H1 (cell line): ENCODE results near the gene NFATC1. TPM values are rescaled to one million over a fixed set of nuclear protein-coding genes. Genes with fewer than 3 reads are reported as not detected.

Experiments used
- CTCF ChIA-PET: fragments of 300-600 bp; sonication (Branson Sonifier 250); formaldehyde crosslinking; loops from one replicate; lab custom pipeline; 2021; ENCODE audit not compliant: partially characterized antibody; lab: Charles Lee
- POLR2A ChIA-PET: fragments of 300-600 bp; sonication (Branson Sonifier 250); formaldehyde crosslinking; loops from one replicate; lab custom pipeline; 2021; ENCODE audit warnings: inconsistent platforms; ENCODE audit not compliant: partially characterized antibody; lab: Charles Lee
- DNase-seq, 2 experiments: peaks; one replicate each; pipeline versions ENCODE4 v3.0.0 to v3.0.0-alpha.2; 2010 to 2022; ENCODE audit warnings: low spot score in 2 of 2, low read depth in 1 of 2, mixed read lengths in 1 of 2
- FAIRE-seq: peaks from 2 replicates; lab custom pipeline; 2011; peaks lifted over from hg19 to GRCh38; lab: Jason Lieb, UNC
- H2AFZ ChIP-seq: 2 replicates; pipeline ENCODE4 v1.8.1; 2012; ENCODE audit warnings: low read length, inconsistent platforms
- H2AK5ac ChIP-seq: 2 replicates; pipeline ENCODE4 v1.6.1; 2013; ENCODE audit warnings: low read depth, low read length
- H2BK120ac ChIP-seq: replicated peaks from 2 replicates; pipeline ENCODE3; 2013; ENCODE audit warnings: low read depth, low read length, inconsistent platforms
- H2BK12ac ChIP-seq: 2 replicates; pipeline ENCODE4 v1.6.1; 2013; ENCODE audit warnings: low read depth, low read length
- H2BK15ac ChIP-seq: 2 replicates; pipeline ENCODE4 v1.6.1; 2013; ENCODE audit warnings: low read length
- H2BK20ac ChIP-seq: 2 replicates; pipeline ENCODE4 v1.6.1; 2013; ENCODE audit warnings: low read length
- H2BK5ac ChIP-seq: 2 replicates; pipeline ENCODE4 v1.6.1; 2013; ENCODE audit warnings: low read depth, low read length
- H3K14ac ChIP-seq: 2 replicates; pipeline ENCODE4 v1.6.1; 2013; ENCODE audit warnings: inconsistent platforms; ENCODE audit not compliant: insufficient read length
- H3K18ac ChIP-seq: 2 replicates; pipeline ENCODE4 v1.6.1; 2013; ENCODE audit warnings: low read length; ENCODE audit errors: extremely low read depth
- H3K23ac ChIP-seq: 2 replicates; pipeline ENCODE4 v1.6.1; 2013; ENCODE audit warnings: inconsistent platforms; ENCODE audit not compliant: insufficient read length
- H3K23me2 ChIP-seq: 2 replicates; pipeline ENCODE4 v1.6.1; 2013; ENCODE audit warnings: low read depth, low read length
- H3K27ac ChIP-seq: 2 replicates; pipeline ENCODE4 v1.6.1; 2011; ENCODE audit warnings: low read depth, low read length, inconsistent platforms
- H3K27me3 ChIP-seq, 4 experiments: replicated peaks in 1 of 4; 1 replicate in 1 of 4; 2 replicates in 3 of 4; pipeline versions ENCODE4 v1.6.1 to v1.8.1; 2011 to 2013; ENCODE audit warnings: low read length in 3 of 4, mild to moderate bottlenecking in 3 of 4, inconsistent platforms in 2 of 4, mixed read lengths in 2 of 4, moderate library complexity in 1 of 4; ENCODE audit not compliant: control insufficient read depth in 3 of 4, insufficient read depth in 3 of 4; ENCODE audit errors: extremely low read depth in 1 of 4
- H3K36me3 ChIP-seq, 4 experiments: 2 replicates each; pipeline versions ENCODE4 v1.6.1 to v1.8.1; 2011 to 2013; ENCODE audit warnings: mild to moderate bottlenecking in 4 of 4, low read length in 3 of 4, moderate library complexity in 2 of 4, control low read depth in 1 of 4, inconsistent platforms in 1 of 4; ENCODE audit not compliant: insufficient read depth in 4 of 4, control insufficient read depth in 2 of 4
- H3K4ac ChIP-seq: replicated peaks from 2 replicates; pipeline ENCODE3; 2013; ENCODE audit warnings: low read length, low read depth, mixed read lengths, inconsistent platforms; ENCODE audit not compliant: insufficient read length
- H3K4me1 ChIP-seq, 4 experiments: replicated peaks in 1 of 4; 1 replicate in 1 of 4; 2 replicates in 3 of 4; pipeline versions ENCODE4 v1.6.1 to v1.8.1; 2011 to 2013; ENCODE audit warnings: low read length in 3 of 4, inconsistent platforms in 2 of 4, mixed read lengths in 1 of 4; ENCODE audit not compliant: insufficient read depth in 4 of 4, control insufficient read depth in 3 of 4
- H3K4me2 ChIP-seq, 2 experiments: 2 replicates each; pipeline versions ENCODE4 v1.6.1 to v1.8.1; 2011 to 2013; ENCODE audit warnings: low read depth in 2 of 2, low read length in 2 of 2, control low read depth in 1 of 2, inconsistent platforms in 1 of 2, mild to moderate bottlenecking in 1 of 2; ENCODE audit not compliant: insufficient read depth in 1 of 2
- H3K4me3 ChIP-seq, 4 experiments: fragments of 200-600, 300-600 bp in 1 of 4; sonication (generic), shearing (Covaris generic), sonication (Bioruptor Twin) in 1 of 4; 2 replicates each; pipeline versions ENCODE4 v1.5.1 to v1.8.1; 2011 to 2016; ENCODE audit warnings: low read length in 4 of 4, low read depth in 3 of 4, control low read depth in 2 of 4, inconsistent platforms in 2 of 4, mild to moderate bottlenecking in 2 of 4, mixed read lengths in 1 of 4, moderate library complexity in 1 of 4; ENCODE audit not compliant: insufficient read depth in 2 of 4; ENCODE audit errors: extremely low read depth in 1 of 4
- H3K56ac ChIP-seq: replicated peaks from 2 replicates; pipeline ENCODE3; 2013; ENCODE audit warnings: low read depth, mild to moderate bottlenecking, mixed read lengths, low read length, inconsistent platforms; ENCODE audit not compliant: insufficient read length
- H3K79me1 ChIP-seq: 2 replicates; pipeline ENCODE4 v1.6.1; 2013; ENCODE audit warnings: low read depth, low read length, control low read depth
- H3K79me2 ChIP-seq, 2 experiments: 2 replicates each; pipeline versions ENCODE4 v1.6.1 to v1.8.1; 2012 to 2013; ENCODE audit warnings: low read length in 2 of 2, mild to moderate bottlenecking in 2 of 2, inconsistent platforms in 1 of 2; ENCODE audit not compliant: insufficient read depth in 2 of 2, control insufficient read depth in 1 of 2
- H3K9ac ChIP-seq, 4 experiments: replicated peaks in 1 of 4; 1 replicate in 1 of 4; 2 replicates in 3 of 4; pipeline versions ENCODE4 v1.6.1 to v1.8.1; 2011 to 2013; ENCODE audit warnings: low read depth in 3 of 4, low read length in 3 of 4, control low read depth in 2 of 4, mild to moderate bottlenecking in 2 of 4, moderate library complexity in 2 of 4, inconsistent platforms in 1 of 4; ENCODE audit errors: extremely low read depth in 1 of 4
- H3K9me3 ChIP-seq, 2 experiments: 2 replicates each; pipeline versions ENCODE4 v1.6.1 to v1.8.1; 2012 to 2013; ENCODE audit warnings: mild to moderate bottlenecking in 2 of 2, moderate library complexity in 2 of 2, control low read depth in 1 of 2, inconsistent platforms in 1 of 2, low read depth in 1 of 2, low read length in 1 of 2, mixed read lengths in 1 of 2; ENCODE audit not compliant: insufficient read depth in 2 of 2
- H4K20me1 ChIP-seq, 2 experiments: replicated peaks in 1 of 2; 2 replicates each; pipeline versions ENCODE3 to v1.8.1; 2011 to 2013; ENCODE audit warnings: inconsistent platforms in 2 of 2, low read length in 2 of 2, mild to moderate bottlenecking in 1 of 2; ENCODE audit not compliant: insufficient read depth in 2 of 2, control insufficient read depth in 1 of 2
- H4K5ac ChIP-seq: 2 replicates; pipeline ENCODE4 v1.6.1; 2013; ENCODE audit warnings: low read length, low read depth, mixed read lengths, inconsistent platforms; ENCODE audit not compliant: insufficient read length
- H4K8ac ChIP-seq: 2 replicates; pipeline ENCODE4 v1.8.0; 2013; ENCODE audit warnings: mild to moderate bottlenecking, moderate library complexity, low read length, inconsistent platforms; ENCODE audit not compliant: insufficient read depth; ENCODE audit errors: extremely low read depth
- H4K91ac ChIP-seq: replicated peaks from 2 replicates; pipeline ENCODE3; 2013; ENCODE audit warnings: low read length, mixed read lengths, inconsistent platforms; ENCODE audit not compliant: insufficient read length
- E2F6 ChIP-seq: IDR thresholded peaks from 2 replicates; pipeline ENCODE4 v1.6.1; 2012; ENCODE audit warnings: inconsistent platforms
- GABPA ChIP-seq: IDR thresholded peaks from 2 replicates; pipeline ENCODE4 v1.6.1; 2011; ENCODE audit warnings: mild to moderate bottlenecking, low read length, moderate library complexity, borderline replicate concordance; ENCODE audit not compliant: insufficient read depth
- JUN ChIP-seq: IDR thresholded peaks from 2 replicates; pipeline ENCODE4 v1.6.1; 2011; ENCODE audit warnings: low read depth, mild to moderate bottlenecking, improper control_type of control experiment, low read length
- KDM5A ChIP-seq: fragments of 200-600 bp; IDR thresholded peaks from 2 replicates; pipeline ENCODE4 v1.7.1; 2012; ENCODE audit warnings: mild to moderate bottlenecking, low read length, inconsistent platforms, mixed read lengths
- POLR2A ChIP-seq, 2 experiments: IDR thresholded peaks; 1 replicate in 1 of 2; 2 replicates in 1 of 2; pipeline ENCODE4 v1.6.1; 2011; ENCODE audit warnings: low read depth in 2 of 2, low read length in 2 of 2, mild to moderate bottlenecking in 2 of 2; ENCODE audit errors: control extremely low read depth in 1 of 2
- RAD21 ChIP-seq, 2 experiments: IDR thresholded peaks in 1 of 2; conservative IDR thresholded peaks in 1 of 2; 2 replicates each; pipeline ENCODE4 v1.6.1; 2011; ENCODE audit warnings: low read depth in 2 of 2, low read length in 2 of 2, improper control_type of control experiment in 1 of 2, inconsistent platforms in 1 of 2, mild to moderate bottlenecking in 1 of 2, moderate library complexity in 1 of 2
- RXRA ChIP-seq: IDR thresholded peaks from 2 replicates; pipeline ENCODE4 v1.6.1; 2011; ENCODE audit warnings: low read depth, mild to moderate bottlenecking, low read length, moderate library complexity; ENCODE audit not compliant: insufficient read depth
- SAP30 ChIP-seq: fragments of 300-600 bp; sonication (generic); IDR thresholded peaks from 2 replicates; pipeline ENCODE4 v1.7.1; 2012; ENCODE audit warnings: low read length, moderate library complexity, mild to moderate bottlenecking, inconsistent platforms; ENCODE audit not compliant: insufficient read depth, insufficient replicate concordance
- SIRT6 ChIP-seq: IDR thresholded peaks from one replicate; pipeline ENCODE4 v1.7.1; 2012; ENCODE audit warnings: low read length, inconsistent platforms
- SUZ12 ChIP-seq: fragments of 200-600 bp; sonication (generic); IDR thresholded peaks from 2 replicates; pipeline ENCODE4 v1.6.1; 2012; ENCODE audit warnings: mild to moderate bottlenecking, inconsistent platforms, low read length, moderate library complexity, mixed read lengths
- TBP ChIP-seq: IDR thresholded peaks from 2 replicates; pipeline ENCODE4 v1.6.1; 2011; ENCODE audit warnings: low read depth, low read length, improper control_type of control experiment
- TCF12 ChIP-seq: IDR thresholded peaks from 2 replicates; pipeline ENCODE4 v1.6.1; 2011; ENCODE audit warnings: low read depth, mild to moderate bottlenecking, low read length
- TEAD4 ChIP-seq: IDR thresholded peaks from 2 replicates; pipeline ENCODE4 v1.6.1; 2012; ENCODE audit warnings: low read depth, low read length, inconsistent platforms, mixed read lengths
- WGBS, 2 experiments: shearing (Covaris generic) in 1 of 2; methylation state at CpG; one replicate each; pipeline versions ENCODE4 v1.1.6 to v1.1.7; 2013 to 2015; ENCODE audit warnings: low lambda C conversion rate in 2 of 2, mixed read lengths in 2 of 2, inconsistent platforms in 1 of 2, low coverage in 1 of 2, missing lambda C conversion rate in 1 of 2; ENCODE audit not compliant: insufficient replicate concordance in 2 of 2, insufficient coverage in 1 of 2, insufficient read length in 1 of 2; ENCODE audit errors: extremely low coverage in 1 of 2, missing lambda C conversion rate in 1 of 2; 5-methylcytosine and 5-hydroxymethylcytosine counted together
- polyA plus RNA-seq, 7 experiments: library from polyadenylated mRNA; depleted of rRNA in 3 of 7; stranded (reverse) in 5 of 7; unstranded in 2 of 7; fragments of >200 nt in 5 of 7; fragments of 200-250 nt in 2 of 7; gene quantifications; 1 replicate in 5 of 7; 2 replicates in 1 of 7; 4 replicates in 1 of 7; pipeline versions ENCODE4 v1.2.1 to v1.2.3, GENCODE V29; 2011 to 2013; ENCODE audit warnings: missing spikeins in 2 of 7, mixed read lengths in 2 of 7
- total RNA-seq: library from RNA; stranded (reverse); fragmentation: NEBNext Ultra II Directional; extraction: Animal tissue kit (Norgen Biotek cat#: 25700); gene quantifications from 2 replicates; pipeline ENCODE4 v1.2.1, GENCODE V29; 2021

The NFATC1 gene
- total and polyA plus RNA-seq, 2 of the 8 experiments (the other 6 are each of a cell fraction or from before 2014, with no cell fraction given) = 2.0 to 6.6 TPM

DNA sequence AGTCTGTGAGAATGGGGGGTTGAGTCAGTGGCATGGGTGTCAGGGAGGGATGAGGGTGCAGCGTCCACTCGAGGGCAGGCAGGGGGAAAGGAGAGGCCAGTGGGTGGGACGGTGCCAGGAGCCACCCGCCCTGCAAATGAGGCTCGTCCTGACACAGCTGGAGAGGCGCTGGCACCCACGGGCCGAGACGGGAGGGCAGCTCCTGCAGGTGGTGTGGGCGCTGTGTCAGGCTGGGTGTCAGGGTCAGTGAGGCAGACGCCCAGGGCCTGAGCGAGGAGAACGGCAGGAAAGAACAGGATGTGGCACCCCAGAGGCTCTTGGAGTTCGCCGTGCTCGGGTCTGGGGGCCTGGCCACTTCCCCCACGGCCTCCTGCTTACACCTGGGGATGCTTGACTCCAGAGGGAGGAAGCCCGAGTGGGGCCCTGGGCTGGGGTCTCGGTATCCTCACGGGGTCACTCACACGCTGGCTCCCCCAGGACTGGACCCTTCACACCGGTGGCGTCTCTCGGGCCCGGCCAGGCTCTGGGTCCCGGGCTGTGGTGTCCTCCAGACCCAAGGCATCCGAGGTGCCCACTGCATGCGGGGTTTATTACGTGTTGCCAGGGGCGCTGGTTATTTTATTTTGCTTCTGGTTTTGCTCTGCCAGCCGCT is 153.4 kb downstream of the NFATC1 start:
- Histone ChIP-seq H3K14ac (no peak overlapping the region), H2AFZ (no peak overlapping the region), H2BK120ac (no peak overlapping the region), H3K27me3 (no peaks in the 10 kb centered on the region; a peak in 1 of 7 replicates), H3K27ac (no peak overlapping the region), H3K18ac (no peak overlapping the region), H4K8ac (no peak overlapping the region), H4K5ac (no peak overlapping the region), H2AK5ac (no peak overlapping the region), H4K20me1 (no peaks in the 10 kb centered on the region), H2BK12ac (no peak overlapping the region), H3K79me2 (no peaks in the 10 kb centered on the region), H3K79me1 (no peaks in the 10 kb centered on the region), H3K4me3 (no peak overlapping the region), H3K4me1 (no peaks in the 10 kb centered on the region), H4K91ac (no peak overlapping the region), H3K9ac (no peak overlapping the region), H2BK15ac (no peak overlapping the region), H3K36me3 (no peaks in the 10 kb centered on the region), H3K23ac (no peak overlapping the region), H3K4ac (no peak overlapping the region), H3K9me3 (peaks cover 0 to 26% of the 10 kb centered on the region in 2 experiments; a peak in 2 of 4 replicates), H3K56ac (no peak overlapping the region), H3K23me2 (no peaks in the 10 kb centered on the region; the same call in 1 of the 2 replicates), H3K4me2 (no peak overlapping the region), H2BK20ac (no peak overlapping the region), H2BK5ac (no peak overlapping the region)
- CTCF ChIA-PET = no interaction called here
- FAIRE-seq = no peak
- POLR2A ChIA-PET = no interaction called here
- no peak for DNase-seq
- 92% methylated on average over 21 of the region's 31 CpGs; no CpG with 5 or more reads in 1 of the 2 experiments for WGBS, 2 experiments
- TF ChIP-seq RXRA = no peak
- no peak for TF ChIP-seq TBP
- no peak for TF ChIP-seq POLR2A (IDR thresholded peaks at IDR 0.05; ENCODE audit: control extremely low read depth in 1 of 2, low read depth in 2 of 2, low read length in 2 of 2)
- no peak for TF ChIP-seq RAD21 (IDR thresholded peaks at IDR 0.05 in 1 of 2, conservative IDR thresholded peaks at IDR 0.05 in 1 of 2; ENCODE audit: low read depth in 2 of 2, low read length in 2 of 2)
- TF ChIP-seq KDM5A = no peak
- no peak for TF ChIP-seq TEAD4
- TF ChIP-seq SAP30 = no peak
- TF ChIP-seq SIRT6 = no peak
- no peak for TF ChIP-seq SUZ12
- TF ChIP-seq GABPA = no peak
- TF ChIP-seq E2F6 = no peak
- no peak for TF ChIP-seq JUN
- no peak for TF ChIP-seq TCF12
